GM12864 (cell line): Measurements from ENCODE around the gene ERMAP.
"Not testable (repeated sequence)": the region's sequence is repeated elsewhere in the genome, so short reads cannot be mapped to it uniquely, and the experiment has no call there.

Experiments used
- DNase-seq: peaks from one replicate; pipeline ENCODE4 v3.0.0-alpha.2; 2011; ENCODE audit warnings: low read depth
- H3K4me3 ChIP-seq: 2 replicates; pipeline ENCODE4 v1.5.1; 2011; ENCODE audit warnings: mild to moderate bottlenecking, low read depth, low read length, control low read depth
- CTCF ChIP-seq: IDR thresholded peaks from 2 replicates; pipeline ENCODE4 v1.5.1; 2011; ENCODE audit warnings: low read depth, mild to moderate bottlenecking, moderate library complexity, low read length, control low read depth, inconsistent platforms; ENCODE audit errors: missing control alignments

Gene ERMAP

GRCh38 chr1:42853116-42853884 lies 36.4 kb downstream of the ERMAP start:
- TF ChIP-seq CTCF, result no peak
- no peak for DNase-seq
- no peak overlapping the region for H3K4me3 ChIP-seq

GRCh38 chr1:42856554-42856953 lies 39.6 kb downstream of the ERMAP start:
- not testable (repeated sequence) for DNase-seq

GRCh38 chr1:42859366-42859765 lies 42.4 kb downstream of the ERMAP start:
- H3K4me3 ChIP-seq, DNase-seq: not testable (repeated sequence)

More at GRCh38 chr1:42856554-42856953, 39.6 kb downstream of the ERMAP start:
- not testable (repeated sequence) for H3K4me3 ChIP-seq

GRCh38 chr1:42860339-42861013 lies 43.6 kb downstream of the ERMAP start:
- no peak for DNase-seq
- peak; percentile 29 for TF ChIP-seq CTCF
- H3K4me3 ChIP-seq, result no peak overlapping the region

GRCh38 chr1:42861014-42861399 lies 44.1 kb downstream of the ERMAP start:
- no peak overlapping the region for H3K4me3 ChIP-seq
- DNase-seq, result no peak
- no peak for TF ChIP-seq CTCF

GRCh38 chr1:42866549-42866948 lies 49.6 kb downstream of the ERMAP start:
- no peak for DNase-seq
- H3K4me3 ChIP-seq, result no peak overlapping the region
- TF ChIP-seq CTCF, result no peak

- not testable (repeated sequence) for DNase-seq, H3K4me3 ChIP-seq
Measured at GRCh38 chr1:42868466-42868865, 51.5 kb downstream of the ERMAP start.

- not testable (repeated sequence) for DNase-seq
Measured at GRCh38 chr1:42869254-42869653, 52.3 kb downstream of the ERMAP start.

GRCh38 chr1:42869751-42870150 lies 52.8 kb downstream of the ERMAP start:
- H3K4me3 ChIP-seq, DNase-seq: not testable (repeated sequence)

More at GRCh38 chr1:42869254-42869653, 52.3 kb downstream of the ERMAP start:
- not testable (repeated sequence) for H3K4me3 ChIP-seq

- not testable (repeated sequence) for DNase-seq, H3K4me3 ChIP-seq
Measured at GRCh38 chr1:42873108-42873507, 56.2 kb downstream of the ERMAP start.
